Fibroblast of lung (primary cell): ENCODE data around the gene ANKRD44. TPM values are rescaled to one million over a fixed set of nuclear protein-coding genes. Genes with fewer than 3 reads are reported as not detected.

Experiments
- DNase-seq, 2 donors: peaks; one replicate each; pipeline versions ENCODE4 v3.0.0 to v3.0.0-alpha.2; 2010; ENCODE audit warnings: low read depth in 2 of 2
- H2AFZ ChIP-seq: 2 replicates; pipeline ENCODE4 v1.5.1; 2012; ENCODE audit warnings: low read length, control low read depth, inconsistent platforms
- H3K27ac ChIP-seq: 2 replicates; pipeline ENCODE4 v1.5.1; 2011; ENCODE audit warnings: low read length, control low read depth; ENCODE audit not compliant: insufficient read depth
- H3K27me3 ChIP-seq: 2 replicates; pipeline ENCODE4 v1.5.1; 2011; ENCODE audit warnings: mild to moderate bottlenecking, low read length; ENCODE audit not compliant: control insufficient read depth, insufficient read depth
- H3K36me3 ChIP-seq: 2 replicates; pipeline ENCODE4 v1.5.1; 2011; ENCODE audit warnings: low read length; ENCODE audit not compliant: control insufficient read depth, insufficient read depth
- H3K4me1 ChIP-seq: 2 replicates; pipeline ENCODE4 v1.5.1; 2011; ENCODE audit warnings: low read length; ENCODE audit not compliant: control insufficient read depth, insufficient read depth; ENCODE audit errors: extremely low read depth
- H3K4me2 ChIP-seq: 2 replicates; pipeline ENCODE4 v1.5.1; 2011; ENCODE audit warnings: low read length, control low read depth; ENCODE audit not compliant: insufficient read depth; ENCODE audit errors: extremely low read depth
- H3K4me3 ChIP-seq, 4 experiments: fragments of 200-600 bp in 1 of 4; sonication (generic) in 1 of 4; replicated peaks in 1 of 4; 2 replicates each; pipeline ENCODE4 v1.5.1; 2011 to 2016; ENCODE audit warnings: low read length in 4 of 4, low read depth in 3 of 4, mild to moderate bottlenecking in 3 of 4, control low read depth in 2 of 4, inconsistent platforms in 1 of 4, mixed read lengths in 1 of 4; ENCODE audit not compliant: insufficient read depth in 1 of 4; ENCODE audit errors: control extremely low read depth in 1 of 4
- H3K79me2 ChIP-seq: 2 replicates; pipeline ENCODE4 v1.5.1; 2012; ENCODE audit warnings: mild to moderate bottlenecking, low read length, inconsistent platforms; ENCODE audit not compliant: control insufficient read depth, insufficient read depth
- H3K9ac ChIP-seq: 2 replicates; pipeline ENCODE4 v1.5.1; 2011; ENCODE audit warnings: mild to moderate bottlenecking, low read length, control low read depth; ENCODE audit not compliant: insufficient read depth
- H3K9me3 ChIP-seq: 2 replicates; pipeline ENCODE4 v1.5.1; 2012; ENCODE audit warnings: low read depth, low read length; ENCODE audit not compliant: control insufficient read depth, insufficient read depth
- H4K20me1 ChIP-seq: 2 replicates; pipeline ENCODE4 v1.5.1; 2011; ENCODE audit warnings: low read length; ENCODE audit not compliant: control insufficient read depth, insufficient read depth; ENCODE audit errors: extremely low read depth
- EZH2 ChIP-seq: IDR thresholded peaks from 2 replicates; pipeline ENCODE4 v1.5.1; 2012; ENCODE audit warnings: low read length, control low read depth, mild to moderate bottlenecking; ENCODE audit errors: missing control alignments
- polyA plus RNA-seq, 2 donors: library from polyadenylated mRNA; depleted of rRNA in 1 of 2; stranded (reverse) in 1 of 2; unstranded in 1 of 2; fragments of >200 nt; gene quantifications; 2 replicates each; pipeline ENCODE4 v1.2.1, GENCODE V29; 2011 to 2012; ENCODE audit warnings: missing spikeins in 1 of 2
- total RNA-seq: library from RNA; depleted of rRNA; stranded (reverse); fragments of >200 nt; gene quantifications from 2 replicates; pipeline ENCODE4 v1.2.1, GENCODE V29; 2014
- TF ChIP-seq, protein P1 (sequence below), 2 donors: IDR thresholded peaks in 1 of 2; conservative IDR thresholded peaks in 1 of 2; 1 replicate in 1 of 2; 2 replicates in 1 of 2; pipeline ENCODE4 v1.5.1; 2011 to 2012; ENCODE audit warnings: low read length in 2 of 2, control low read depth in 1 of 2, inconsistent platforms in 1 of 2, low read depth in 1 of 2, mild to moderate bottlenecking in 1 of 2

Gene ANKRD44
- total and polyA plus RNA-seq, 2 donors (not counting 1 experiment from before 2014, with no cell fraction given), result 7.6 to 9.7 TPM

DNA sequence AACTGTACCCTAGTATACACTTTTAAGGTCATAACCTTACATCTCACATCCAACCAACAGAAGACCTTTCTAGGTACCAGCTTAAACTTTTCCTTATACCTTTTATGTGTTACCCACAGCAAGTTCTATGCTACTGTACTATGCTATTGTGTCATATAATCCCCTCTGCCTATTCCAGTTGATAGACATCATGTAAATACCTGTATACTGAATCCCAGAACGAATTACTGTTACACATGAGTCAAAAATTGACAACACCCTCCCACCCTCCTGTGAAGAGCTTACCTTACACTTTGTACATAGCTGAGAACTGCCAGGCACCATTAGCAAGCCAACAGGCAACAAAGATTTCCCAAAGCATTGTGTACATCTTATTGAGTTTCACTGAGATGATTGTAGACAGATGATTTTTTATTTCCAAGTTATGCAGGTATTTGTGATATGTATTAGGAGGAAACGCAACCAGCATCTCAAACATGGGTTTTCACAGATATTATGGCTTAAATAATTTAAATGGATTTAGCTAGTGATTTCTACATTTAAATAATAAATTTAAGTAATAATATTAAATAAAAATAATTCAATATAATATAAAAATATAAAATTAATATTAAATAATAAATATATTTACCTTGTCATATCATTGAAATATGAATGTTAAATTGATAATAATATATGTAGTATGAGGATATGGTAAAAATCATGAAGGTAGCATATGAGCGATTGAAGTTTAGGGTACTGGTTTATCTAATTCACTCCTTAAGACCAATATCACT, 43.0 kb upstream of the ANKRD44 start:
- Histone ChIP-seq H3K27ac (no peak overlapping the region), H3K27me3 (no peaks in the 10 kb centered on the region), H2AFZ (no peak overlapping the region), H3K79me2 (no peaks in the 10 kb centered on the region), H3K9ac (no peak overlapping the region), H4K20me1 (no peaks in the 10 kb centered on the region), H3K9me3 (no peaks in the 10 kb centered on the region), H3K36me3 (no peaks in the 10 kb centered on the region), H3K4me3 (no peak overlapping the region), H3K4me2 (no peak overlapping the region), H3K4me1 (no peaks in the 10 kb centered on the region)
- no peak for DNase-seq
- no peak for TF ChIP-seq EZH2
- TF ChIP-seq, protein P1, sequence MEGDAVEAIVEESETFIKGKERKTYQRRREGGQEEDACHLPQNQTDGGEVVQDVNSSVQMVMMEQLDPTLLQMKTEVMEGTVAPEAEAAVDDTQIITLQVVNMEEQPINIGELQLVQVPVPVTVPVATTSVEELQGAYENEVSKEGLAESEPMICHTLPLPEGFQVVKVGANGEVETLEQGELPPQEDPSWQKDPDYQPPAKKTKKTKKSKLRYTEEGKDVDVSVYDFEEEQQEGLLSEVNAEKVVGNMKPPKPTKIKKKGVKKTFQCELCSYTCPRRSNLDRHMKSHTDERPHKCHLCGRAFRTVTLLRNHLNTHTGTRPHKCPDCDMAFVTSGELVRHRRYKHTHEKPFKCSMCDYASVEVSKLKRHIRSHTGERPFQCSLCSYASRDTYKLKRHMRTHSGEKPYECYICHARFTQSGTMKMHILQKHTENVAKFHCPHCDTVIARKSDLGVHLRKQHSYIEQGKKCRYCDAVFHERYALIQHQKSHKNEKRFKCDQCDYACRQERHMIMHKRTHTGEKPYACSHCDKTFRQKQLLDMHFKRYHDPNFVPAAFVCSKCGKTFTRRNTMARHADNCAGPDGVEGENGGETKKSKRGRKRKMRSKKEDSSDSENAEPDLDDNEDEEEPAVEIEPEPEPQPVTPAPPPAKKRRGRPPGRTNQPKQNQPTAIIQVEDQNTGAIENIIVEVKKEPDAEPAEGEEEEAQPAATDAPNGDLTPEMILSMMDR (conservative IDR thresholded peaks at IDR 0.05 in 1 of 2, IDR thresholded peaks at IDR 0.05 in 1 of 2; ENCODE audit: low read depth in 1 of 2, low read length in 2 of 2), result no peak

DNA sequence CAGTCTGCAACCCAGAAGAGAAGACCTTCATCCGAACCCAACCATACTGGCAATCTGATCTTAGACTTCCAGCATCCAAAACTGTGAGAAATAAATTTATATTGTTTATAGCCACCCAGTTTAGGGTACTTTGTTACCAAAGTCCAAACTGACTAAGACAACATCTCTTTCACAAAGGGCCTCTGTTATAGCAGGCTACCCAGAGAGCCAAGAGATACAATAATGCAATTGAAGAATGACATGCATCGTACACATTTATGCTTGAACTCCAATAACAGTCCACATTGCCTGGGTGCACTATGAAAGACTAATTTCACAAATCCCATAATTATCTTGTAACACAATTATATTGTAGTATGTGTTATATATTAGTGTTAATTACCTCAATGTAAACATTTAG, 39.1 kb upstream of the ANKRD44 start:
- no peak for DNase-seq
- Histone ChIP-seq H3K79me2 (no peaks in the 10 kb centered on the region), H2AFZ (no peak overlapping the region), H3K9me3 (no peaks in the 10 kb centered on the region), H3K27ac (no peak overlapping the region), H3K4me2 (no peak overlapping the region), H3K4me1 (no peaks in the 10 kb centered on the region), H3K4me3 (no peak overlapping the region), H3K36me3 (no peaks in the 10 kb centered on the region), H3K27me3 (no peaks in the 10 kb centered on the region), H4K20me1 (no peaks in the 10 kb centered on the region), H3K9ac (no peak overlapping the region)
- TF ChIP-seq EZH2, result no peak
- TF ChIP-seq, protein P1 (conservative IDR thresholded peaks at IDR 0.05 in 1 of 2, IDR thresholded peaks at IDR 0.05 in 1 of 2; ENCODE audit: low read depth in 1 of 2, low read length in 2 of 2), result no peak

DNA sequence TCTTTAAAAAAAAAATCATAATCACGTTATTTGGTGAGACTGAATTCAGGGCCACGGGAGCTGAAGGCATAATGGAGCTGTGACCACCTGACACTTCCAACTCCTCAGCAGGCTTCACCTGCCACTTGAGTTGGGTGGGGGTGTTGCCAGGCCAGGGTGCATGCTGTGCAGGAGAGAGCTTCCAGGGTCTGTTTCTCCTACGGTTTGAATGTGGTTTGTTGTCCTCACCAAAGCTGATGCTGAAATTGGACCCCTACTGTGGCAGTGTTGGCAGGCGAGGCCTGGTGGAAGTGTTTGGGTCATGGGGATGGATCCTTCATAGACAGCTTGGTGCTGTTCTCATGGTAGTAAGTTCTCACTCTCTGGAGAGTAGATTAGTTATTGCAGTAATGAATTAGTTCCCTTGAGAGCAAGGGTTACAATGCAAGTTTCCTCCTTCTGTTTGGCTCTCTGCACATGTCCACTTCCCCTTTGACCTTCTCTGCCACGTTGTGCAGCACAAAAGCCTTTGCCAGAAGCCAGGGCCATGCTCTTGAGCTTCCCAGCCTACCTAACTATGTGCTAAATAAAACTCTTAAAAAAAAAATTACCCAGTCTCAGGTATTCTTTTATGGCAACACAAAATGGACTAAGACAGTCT, 38.3 kb upstream of the ANKRD44 start:
- H3K9ac ChIP-seq, result no peak overlapping the region
- no peak overlapping the region for H2AFZ ChIP-seq
- H3K27me3 ChIP-seq, result no peaks in the 10 kb centered on the region
- H3K79me2 ChIP-seq, result no peaks in the 10 kb centered on the region
- H3K4me1 ChIP-seq, result no peaks in the 10 kb centered on the region
- no peaks in the 10 kb centered on the region for H4K20me1 ChIP-seq
- no peaks in the 10 kb centered on the region for H3K36me3 ChIP-seq
- no peaks in the 10 kb centered on the region for H3K9me3 ChIP-seq
- TF ChIP-seq, protein P1 (conservative IDR thresholded peaks at IDR 0.05 in 1 of 2, IDR thresholded peaks at IDR 0.05 in 1 of 2; ENCODE audit: low read depth in 1 of 2, low read length in 2 of 2), result no peak
- TF ChIP-seq EZH2, result no peak
- no peak overlapping the region for H3K4me2 ChIP-seq
- no peak overlapping the region for H3K4me3 ChIP-seq
- no peak overlapping the region for H3K27ac ChIP-seq
- no peak for DNase-seq
